ENCODE data around the gene ZNF662. TPM values are rescaled to one million over a fixed set of nuclear protein-coding genes. Genes with fewer than 3 reads are reported as not detected.

ZNF662 gene
- total RNA-seq, 2 experiments from 2014 or later = 0.22 to 0.25 TPM

- Mint-ChIP-seq H3K9me3 (no peaks in the 10 kb centered on the region), H3K4me3 (no peak overlapping the region), H3K27ac (no peak overlapping the region), H3K27me3 (peaks cover 4% of the 10 kb centered on the region), H3K36me3 (ENCODE audit: low read depth) (no peaks in the 10 kb centered on the region), H3K4me1 (peaks cover 8% of the 10 kb centered on the region)
- DNase-seq = no peak
- POLR2A ChIA-PET = no interaction called here
- CTCF ChIA-PET = interaction anchor here (0.6 kb wide), 1 partner anchor 878 kb away, joined by 4 read pairs; no protein-coding TSS in a partner anchor
Measured at GRCh38 chr3:42964266-42964665, 58.3 kb downstream of the ZNF662 start.

Other genes starting within 250 kb of the ZNF662 start
- gene KLHL40, start 220.6 kb upstream of the ZNF662 start, total RNA-seq = not detected
- gene HHATL, start 203.3 kb upstream of the ZNF662 start, total RNA-seq = not detected
- under 1 TPM; 0.60 to 0.65 TPM for gene CCDC13, start 132.9 kb upstream of the ZNF662 start, total RNA-seq
- gene HIGD1A, start 101.7 kb upstream of the ZNF662 start, total RNA-seq = 10 to 100 TPM; 51.6 to 72.1 TPM
- under 1 TPM; 0.40 to 0.73 TPM for gene ACKR2, start 96.7 kb upstream of the ZNF662 start, total RNA-seq
- not detected for gene CYP8B1, start 30.3 kb upstream of the ZNF662 start, total RNA-seq
- not detected for gene GASK1A, start 73.2 kb downstream of the ZNF662 start, total RNA-seq
- 1 to 10 TPM; 6.7 to 6.9 TPM for gene POMGNT2, start 199.9 kb downstream of the ZNF662 start, total RNA-seq